HG03460 (cell line): Measurements from ENCODE around the gene PLEKHG2.

Source experiments
- ATAC-seq: cut with Tn5 transposase; IDR thresholded peaks from one replicate; pipeline ENCODE4 v1.9.1; 2021; ENCODE audit not compliant: unreplicated experiment

PLEKHG2 gene

DNA sequence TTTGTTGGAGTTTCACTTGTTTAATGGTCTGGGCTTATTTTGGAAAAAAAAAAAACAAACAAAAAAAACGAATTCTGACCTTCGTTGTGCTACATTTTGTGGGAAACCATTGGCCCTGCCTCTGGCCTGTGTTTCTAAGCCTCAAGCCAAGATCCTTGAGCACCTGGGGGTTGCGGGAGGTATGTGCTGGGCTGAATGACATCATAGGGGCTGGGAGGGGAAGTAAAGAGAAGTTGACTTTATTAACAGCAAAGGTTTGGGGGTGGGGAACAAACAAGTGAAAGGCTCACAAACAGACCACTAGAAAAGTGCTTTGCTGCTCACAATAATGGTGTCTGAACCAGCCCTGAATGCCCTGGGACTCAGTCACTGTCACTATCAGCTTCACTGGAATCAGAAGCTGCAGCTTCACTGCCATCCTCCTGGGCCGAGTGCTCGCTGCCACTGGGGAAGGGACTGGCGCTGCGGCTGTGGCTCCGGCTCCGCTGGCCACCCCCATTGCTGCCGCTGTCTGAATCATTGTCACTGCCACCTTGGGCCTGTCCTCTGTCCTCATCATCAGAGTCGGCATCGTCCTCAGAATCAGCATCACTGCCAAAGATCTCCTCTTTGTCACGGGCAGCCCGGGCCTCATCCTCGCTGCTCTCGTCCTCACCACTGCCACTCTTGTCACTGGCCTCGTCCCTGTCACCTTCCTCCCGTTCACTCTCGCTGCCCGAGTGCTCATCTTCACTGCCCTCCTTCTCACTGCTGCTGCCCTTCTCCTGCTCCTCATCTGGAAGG is 26.6 kb upstream of the PLEKHG2 start:
- no peak for ATAC-seq

DNA sequence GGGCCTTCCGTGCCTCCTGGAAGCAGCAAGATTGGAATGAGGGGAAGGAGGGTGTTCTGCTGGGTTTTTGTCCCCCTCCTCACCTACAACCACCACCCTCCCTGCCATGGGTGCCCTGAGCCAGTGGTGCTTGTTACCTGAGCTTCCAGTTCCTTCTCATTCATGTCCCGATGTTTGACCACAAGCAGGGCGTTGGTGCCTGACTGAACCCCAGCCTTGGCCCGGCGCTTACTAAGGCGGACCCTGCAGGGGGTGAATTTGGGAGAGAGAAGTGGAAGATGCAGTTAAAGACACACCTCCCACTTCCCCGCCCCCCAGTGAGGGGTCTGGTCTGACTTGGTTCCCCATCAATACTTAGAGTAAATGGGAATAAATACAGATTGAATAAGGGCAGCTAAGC is 25.9 kb upstream of the PLEKHG2 start:
- ATAC-seq, result no peak

DNA sequence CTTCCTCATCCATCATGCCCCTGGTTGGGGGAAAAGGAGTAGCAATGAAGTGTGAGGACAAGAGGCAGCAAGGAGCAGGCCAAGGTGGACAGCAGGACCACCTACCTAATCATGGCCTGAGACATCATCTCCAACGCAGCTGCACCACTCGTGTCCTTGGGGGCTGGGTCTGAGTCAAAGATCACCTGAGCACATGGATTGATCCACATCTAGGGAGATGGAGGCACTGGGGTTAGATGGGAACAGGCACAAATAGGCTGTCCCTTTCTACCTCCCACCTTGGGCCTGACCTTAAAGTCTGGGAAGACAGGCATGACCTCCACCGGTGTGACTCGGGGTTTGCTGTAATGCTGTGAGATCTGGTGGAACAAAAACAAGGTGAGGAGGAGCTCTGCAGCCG is 23.8 kb upstream of the PLEKHG2 start:
- ATAC-seq, result no peak

DNA sequence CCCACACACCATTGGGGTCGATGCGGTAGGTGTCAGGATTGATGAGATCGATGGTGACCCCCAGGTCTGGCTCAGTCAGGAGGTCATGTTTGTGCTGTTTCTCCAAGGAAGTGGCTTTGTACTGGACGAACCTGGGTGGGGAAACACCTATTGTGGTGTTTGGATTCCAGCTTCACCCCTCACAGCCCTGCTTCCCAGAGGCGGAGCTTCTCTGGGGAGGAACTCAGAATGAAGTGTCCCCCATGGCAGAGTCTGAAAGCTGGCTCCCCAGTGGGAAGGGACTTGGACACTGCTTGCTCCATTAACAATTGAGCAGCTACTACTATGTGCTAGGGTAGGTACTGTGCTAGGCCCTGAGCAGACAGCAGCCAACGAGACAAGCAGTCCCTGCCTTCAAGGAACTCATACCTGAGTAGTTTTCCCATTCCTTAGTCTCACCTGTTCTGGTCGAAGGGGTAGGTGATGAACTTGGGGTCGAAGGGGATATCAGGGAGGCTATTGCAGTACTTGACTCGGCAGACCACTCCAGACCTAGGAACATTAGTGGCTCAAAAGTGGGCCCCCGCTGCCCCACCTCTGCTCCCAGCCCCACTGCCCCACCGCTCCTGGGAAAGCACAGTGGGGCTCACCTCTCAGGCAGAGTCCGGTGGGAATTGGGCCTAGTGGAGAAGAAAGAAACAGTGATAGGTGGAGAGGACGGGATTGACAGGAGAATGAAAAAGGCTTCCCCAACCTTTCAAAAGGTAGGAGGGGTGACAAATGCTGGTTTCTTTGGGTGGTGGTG is 22.6 kb upstream of the PLEKHG2 start:
- ATAC-seq, result no peak

DNA sequence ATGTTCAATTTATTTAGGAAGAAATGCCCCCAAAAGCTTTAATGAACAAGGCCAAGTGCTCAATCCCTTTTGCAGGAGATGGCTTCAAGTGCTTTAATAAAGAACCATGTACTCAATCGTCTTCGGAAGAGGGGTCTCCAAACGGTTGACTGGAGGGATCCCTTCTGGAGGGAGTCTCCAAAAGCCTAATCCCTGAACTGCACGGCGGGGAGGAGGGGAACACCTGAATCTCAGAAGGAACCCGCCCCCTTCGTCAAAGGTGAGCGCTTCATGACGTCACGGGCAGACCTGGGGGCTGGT is 22.1 kb upstream of the PLEKHG2 start:
- no peak for ATAC-seq

DNA sequence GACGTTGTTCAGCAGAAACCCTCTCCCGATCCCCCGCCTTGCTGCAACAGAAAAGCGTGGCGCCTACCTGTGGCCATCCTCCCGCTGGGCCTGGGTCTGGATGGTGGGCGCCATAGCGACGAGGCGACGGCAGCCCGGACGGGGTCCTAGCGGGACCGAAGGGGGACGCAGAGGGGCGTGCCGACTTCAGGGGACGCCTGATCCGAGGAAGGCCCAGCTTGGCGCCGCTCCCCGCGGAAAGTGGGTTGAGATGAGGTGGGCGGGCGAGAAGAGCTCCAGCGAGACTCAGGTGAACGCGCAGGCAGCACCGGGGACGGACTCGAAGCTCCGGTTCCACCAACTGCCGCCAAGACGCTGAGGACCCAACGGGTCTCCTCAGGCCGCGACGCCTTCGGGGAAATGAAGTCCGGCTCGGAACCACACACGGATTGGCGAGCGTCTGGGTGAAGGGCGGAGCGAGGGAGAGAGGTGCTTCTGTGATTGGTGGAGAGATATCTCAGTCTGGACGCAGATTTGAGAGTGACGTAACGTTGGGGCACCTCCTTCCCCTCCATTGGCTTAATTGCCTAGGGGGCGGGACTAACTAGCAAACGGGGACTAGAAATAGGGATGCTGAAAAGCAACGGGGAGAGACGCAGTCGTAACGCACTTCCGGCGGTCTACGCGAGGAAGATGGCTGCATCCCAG is 21.6 kb upstream of the PLEKHG2 start, which contains the start of the genes MED29 and PAF1:
Gene MED29, plus strand, starts transcription at position 628 of the 687 bp plus-strand sequence. Its CDS starts 45 bp downstream, at position 673.
Gene PAF1, minus strand, starts transcription at position 356 of the 687 bp plus-strand sequence. Its CDS starts 242 bp downstream, at position 114.
- ATAC-seq, result peak; percentile 82

DNA sequence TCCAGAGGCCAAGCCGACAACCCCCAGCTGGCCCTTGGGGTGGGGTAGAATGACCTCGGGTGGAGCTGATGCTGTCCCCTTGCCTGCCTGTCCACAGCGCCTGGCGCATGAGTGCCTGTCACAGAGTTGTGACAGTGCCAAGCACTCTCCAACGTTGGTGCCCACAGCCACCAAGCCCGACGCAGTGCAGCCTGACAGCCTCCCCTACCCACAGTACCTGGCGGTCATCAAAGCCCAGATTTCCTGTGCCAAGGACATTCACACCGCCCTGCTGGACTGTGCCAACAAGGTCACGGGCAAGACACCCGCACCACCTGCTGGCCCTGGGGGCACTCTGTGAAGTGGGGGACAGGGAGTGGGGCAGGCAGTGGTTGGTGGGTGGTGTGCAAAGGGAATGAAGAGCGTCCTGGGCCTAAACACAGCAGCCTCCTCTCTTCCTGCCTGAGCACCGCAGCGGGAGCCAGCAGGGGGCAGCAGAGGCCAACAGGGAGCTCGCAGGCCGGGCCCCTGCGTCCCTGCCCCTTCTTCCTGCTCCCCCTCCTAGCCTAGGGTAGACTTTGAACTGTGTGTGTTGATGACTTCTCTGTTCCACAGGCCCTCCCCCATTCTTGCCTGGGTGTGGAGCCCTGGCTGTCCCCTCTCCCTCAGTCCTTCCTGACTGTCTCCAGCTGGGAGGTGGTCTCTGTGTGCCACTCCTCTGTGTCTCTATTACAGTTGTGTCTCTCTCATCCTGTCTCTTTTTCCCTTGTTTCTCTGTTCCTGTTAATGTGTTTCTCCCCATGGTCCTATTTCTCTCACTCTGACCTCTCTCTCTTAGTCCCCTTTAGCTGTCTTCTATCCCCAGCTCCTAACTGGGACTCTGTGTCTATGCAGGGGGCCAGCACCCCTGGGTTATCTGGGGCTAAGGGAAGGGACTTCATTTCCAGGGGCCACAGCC is 14.8 kb upstream of the PLEKHG2 start:
- peak; percentile 32 for ATAC-seq

DNA sequence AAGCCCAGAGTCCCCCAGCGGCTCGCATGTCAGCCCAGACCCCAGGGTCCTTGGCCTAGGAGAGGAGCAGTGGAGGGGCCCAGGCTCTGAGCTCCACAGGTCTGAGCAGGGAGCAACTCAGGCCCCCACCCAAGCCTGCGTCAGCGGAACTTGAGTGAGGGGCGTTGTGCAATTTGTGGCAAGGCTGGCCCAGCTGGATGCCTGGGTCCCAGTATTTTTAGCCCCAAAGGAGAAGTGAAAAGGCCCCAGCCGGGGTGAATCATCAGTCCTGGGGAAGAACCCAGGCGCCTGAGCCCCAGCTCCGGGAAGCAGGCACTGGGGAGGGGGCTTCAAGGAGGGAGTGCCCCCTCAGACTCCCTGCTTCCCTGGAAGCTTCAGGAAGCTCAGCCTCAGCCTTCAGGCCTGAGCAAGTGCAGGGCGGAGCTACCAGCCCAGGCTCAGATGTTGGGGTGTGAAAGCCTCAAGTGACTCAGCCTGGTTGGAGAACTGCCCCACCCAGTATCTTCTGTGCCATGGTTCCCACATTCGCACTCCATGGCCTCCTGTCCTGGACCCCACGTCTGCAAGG is 14.1 kb upstream of the PLEKHG2 start:
- ATAC-seq, result no peak

DNA sequence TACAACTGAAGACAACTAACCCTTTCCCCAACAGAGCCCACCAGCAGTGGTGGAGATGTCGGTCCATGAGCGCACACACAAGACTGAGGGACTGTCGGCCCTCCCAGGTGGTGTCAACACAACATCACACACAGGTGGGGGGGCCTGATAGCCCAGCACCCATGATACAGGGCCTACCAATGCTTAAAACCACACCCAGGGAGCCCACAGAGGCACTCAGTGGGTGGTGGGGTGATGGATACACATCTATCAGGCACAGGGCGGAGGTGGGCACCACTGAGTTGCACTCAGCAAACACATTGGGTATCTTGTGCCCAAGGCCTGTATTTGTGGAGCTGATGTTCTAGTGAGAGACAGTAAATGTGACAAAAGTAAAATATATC is 12.8 kb upstream of the PLEKHG2 start:
- no peak for ATAC-seq

DNA sequence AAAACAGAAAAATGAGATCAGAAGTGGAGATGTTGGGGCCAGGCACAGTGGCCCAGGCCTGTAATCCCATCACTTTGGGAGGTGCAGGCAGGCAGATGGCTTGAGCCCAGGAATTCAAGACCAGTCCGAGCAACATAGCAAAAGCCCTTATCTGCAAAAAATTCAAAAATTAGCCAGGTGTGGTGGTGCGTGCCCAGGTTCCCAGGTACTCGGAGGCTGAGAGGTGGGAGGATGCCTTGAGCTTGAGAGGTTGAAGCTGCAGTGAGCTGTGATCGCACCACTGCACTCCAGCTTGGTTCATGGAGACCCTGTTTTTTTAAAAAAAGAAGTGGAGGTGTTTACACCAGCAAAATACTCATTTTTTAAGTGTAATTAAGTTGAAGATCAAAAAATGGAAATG is 12.4 kb upstream of the PLEKHG2 start:
- ATAC-seq, result no peak

DNA sequence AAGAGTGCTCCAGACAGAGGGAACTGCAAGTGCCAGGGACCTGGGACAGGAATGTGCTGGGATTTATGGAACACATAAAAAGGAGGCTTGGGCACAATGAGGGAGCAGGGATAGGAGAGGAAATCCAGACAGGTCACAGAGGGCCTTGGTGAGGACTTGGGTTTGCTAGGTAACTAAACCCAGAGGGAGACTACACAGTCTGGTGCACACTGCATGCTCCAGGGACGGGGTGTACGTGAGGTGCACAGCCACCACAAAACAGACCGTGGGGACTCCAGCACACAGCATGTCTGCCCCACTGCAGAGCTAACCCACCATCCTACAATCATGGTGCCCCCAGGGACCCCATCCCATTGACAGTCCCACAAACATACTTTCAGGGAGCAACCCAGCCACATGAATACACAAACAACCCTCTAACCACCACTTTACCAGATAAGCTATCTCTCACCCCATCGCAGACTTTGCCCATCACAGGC is 11.4 kb upstream of the PLEKHG2 start:
- ATAC-seq, result no peak

DNA sequence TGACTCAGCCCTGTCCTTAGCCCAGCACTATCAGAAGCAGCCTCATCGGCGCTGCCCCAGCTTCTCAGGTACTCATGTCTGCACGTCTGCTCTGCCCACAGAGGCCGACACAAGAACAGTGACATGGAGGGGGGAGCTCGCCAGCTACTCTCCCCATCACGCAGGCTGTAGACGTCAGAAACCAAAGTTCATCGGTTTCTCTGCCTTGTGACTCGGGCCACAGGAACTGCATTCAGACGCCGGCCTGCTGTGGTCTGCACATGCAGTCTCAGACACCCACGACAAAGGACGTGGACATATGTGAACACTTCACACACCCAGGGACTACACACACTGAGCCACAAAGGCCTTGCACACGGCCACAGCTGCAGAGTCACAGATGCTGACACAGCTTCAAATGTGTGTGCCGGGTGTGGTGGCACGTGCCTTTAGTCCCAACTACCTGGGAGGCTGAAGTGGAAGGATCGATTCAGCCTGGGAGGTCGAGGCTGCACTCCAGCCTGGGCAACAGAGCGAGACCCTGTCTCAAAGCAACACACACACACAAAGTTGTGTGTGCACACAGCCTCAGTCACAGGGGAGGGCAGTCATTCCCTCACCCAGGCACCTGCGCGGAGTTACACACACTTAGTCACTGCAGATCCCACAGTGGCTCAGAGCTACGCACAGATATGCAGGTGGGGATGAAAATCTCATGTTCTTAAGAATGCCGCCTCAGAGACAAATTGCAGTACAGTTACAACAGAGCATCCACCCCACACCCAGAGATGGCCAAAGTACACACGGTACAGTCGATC is 10.7 kb upstream of the PLEKHG2 start:
- peak; percentile 21 for ATAC-seq

DNA sequence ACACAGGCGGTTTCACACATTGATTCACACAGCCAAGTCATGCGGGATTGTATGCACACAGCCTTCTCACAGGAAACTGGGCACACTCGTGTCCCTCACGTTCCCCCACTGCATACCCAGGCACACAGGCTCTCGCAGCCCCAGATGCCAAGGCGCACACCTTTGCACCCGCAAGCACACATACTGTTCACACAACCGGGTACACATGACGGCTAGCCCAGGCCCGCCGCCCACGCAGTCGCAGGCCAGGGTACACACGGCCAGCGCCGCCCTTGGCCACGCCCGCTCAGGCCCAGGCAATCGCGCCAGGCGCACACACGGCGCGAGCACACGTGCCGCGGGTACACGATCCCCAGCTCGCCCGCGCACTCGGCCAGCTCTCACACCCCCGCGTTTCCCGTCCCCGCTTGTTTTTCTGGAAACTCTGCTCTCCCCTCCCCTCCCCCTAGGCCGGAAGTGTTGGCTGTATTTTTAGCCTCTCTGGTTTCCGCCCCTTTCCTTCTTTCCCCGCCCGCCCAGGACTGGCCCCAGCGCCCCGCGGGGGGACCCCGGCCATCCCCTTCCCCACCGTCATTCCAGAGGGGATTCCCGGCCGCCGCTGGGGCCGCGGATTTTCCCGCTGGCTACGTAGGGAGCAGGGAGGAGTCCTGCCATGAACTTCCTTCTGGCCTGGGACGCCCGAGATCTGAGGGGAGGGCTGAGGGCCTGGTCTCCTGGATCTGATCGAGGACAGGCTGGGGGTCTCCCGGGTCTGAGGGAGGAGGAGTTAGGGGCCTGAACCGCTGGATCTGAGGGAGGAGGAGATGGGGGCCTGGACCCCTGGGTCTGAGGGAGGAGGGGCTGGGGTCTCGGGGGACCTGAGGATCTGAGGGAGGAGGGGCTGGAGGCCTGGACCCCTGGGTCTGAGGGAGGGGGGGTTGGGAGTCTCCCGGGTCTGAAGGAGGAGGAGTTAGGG is 9.8 kb upstream of the PLEKHG2 start:
- ATAC-seq, result no peak

DNA sequence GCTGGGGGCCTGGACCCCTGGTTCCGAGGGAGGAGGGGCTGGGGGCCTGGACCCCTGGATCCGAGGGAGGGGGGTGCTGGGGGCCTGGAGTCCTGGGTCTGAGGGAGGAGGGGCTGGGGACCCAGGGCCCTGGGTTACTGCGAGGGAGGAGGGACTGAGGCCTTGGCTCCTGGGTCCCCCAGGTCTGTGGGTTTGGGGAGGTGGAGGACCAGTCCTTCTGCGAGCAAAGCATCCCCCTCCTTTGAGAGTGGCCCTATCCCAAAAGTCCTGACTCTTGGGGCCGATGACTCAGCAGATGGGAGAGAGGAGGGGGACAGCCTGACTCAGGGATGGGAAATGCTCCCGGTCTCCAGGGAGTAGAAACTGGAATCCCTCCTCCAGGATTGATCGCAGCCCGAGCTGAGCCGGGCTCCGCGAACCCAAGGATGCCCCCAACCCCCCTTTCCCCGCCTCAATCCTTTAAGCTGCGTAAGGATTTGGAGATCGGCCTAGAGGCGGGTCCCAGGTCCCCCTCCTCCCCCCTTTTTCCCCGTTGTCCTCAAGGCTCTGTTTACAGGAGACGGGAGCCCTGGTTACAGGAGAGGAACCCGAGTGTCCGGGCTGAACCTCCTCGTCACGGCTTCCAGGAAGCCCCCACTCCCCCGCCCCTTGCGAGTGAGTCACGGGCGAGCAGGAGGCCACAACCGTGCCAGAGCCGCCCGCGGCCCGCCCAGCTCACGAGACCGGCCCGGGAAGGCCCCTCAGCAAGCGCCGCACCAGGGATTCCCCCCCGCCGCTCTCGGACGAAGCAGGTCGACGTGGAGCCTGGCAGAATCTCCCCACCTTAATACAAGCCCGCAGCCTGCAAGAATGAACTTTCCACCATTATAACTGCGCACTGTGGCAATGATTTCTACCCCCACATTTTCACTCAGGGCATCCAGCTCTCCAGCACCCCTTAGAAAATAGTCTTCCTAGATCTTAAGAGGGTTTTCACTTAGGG is 8.8 kb upstream of the PLEKHG2 start:
- ATAC-seq, result peak; percentile 17

DNA sequence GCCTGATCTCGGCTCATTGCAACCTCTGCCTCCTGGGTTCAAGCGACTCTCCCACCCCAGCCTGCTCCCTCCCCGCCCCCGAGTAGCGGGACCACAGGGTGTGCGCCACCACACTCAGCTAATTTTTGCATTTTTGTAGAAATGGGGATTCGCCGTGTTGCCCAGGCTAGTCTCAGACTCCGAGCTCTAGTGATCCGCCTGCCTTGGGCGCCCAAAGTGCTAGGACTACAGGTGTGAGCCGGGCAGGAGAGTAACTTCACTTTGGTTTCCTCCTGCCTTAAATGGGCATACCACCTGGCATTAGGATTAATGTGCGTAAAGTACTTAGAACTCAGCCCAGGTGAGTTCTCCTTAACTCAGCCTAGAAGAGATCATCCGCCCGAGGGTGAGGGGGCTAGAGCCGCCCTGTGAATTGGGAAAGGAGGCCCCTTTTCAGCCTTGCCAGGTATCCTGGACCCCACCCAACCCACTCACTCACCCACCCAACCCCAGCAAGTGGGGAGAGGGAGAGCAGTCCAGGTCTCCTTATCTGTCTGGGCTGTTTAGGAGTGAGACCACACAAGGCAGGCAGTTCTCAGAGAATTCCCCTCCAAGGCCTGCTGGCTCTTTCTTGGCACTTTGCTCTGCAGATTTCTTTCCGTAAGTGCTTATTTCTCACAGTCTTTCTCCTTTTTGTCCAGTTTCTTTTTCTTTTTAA is 7.1 kb upstream of the PLEKHG2 start:
- ATAC-seq, result no peak

DNA sequence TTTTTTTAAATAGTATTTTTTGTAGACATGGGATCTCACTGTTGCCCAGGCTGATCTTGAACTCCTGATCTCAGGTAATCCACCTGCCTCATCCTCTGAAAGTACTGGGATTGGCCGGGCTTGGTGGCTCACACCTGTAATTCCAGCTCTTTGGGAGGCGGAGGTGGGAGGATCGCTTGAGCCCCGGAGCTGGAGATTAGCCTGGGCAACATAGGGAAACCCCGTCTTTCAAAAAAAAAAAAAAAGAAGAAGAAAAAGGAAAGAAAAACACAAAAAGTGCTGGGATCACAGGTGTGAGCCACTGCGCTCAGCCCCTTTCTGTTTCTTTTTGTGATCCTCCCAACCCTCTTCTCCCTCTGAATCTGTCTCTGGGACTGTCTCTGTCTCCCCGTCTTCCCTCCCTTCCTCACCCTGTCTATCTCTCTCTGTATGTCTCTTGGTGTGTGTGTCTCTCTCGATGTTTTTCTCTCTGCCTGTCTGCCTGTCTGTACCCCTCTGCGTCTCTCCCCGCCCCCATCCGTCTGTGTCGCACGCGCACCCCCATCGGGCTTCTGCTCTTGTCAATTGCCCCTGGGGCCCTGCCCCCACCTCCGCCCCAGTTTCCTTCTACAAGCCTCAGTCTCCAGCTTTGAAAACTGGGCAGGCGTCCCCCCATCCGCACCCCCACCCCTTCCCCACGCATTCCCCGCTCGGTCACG is 6.4 kb upstream of the PLEKHG2 start:
- no peak for ATAC-seq
